Melanocyte of skin (primary cell): ENCODE results near the gene PID1. TPM values are rescaled to one million over a fixed set of nuclear protein-coding genes. Genes with fewer than 3 reads are reported as not detected.

Experiments
- small RNA-seq, 2 donors: library from RNA; depleted of rRNA; stranded (forward); fragments of <200 nt; gene quantifications; one replicate each; pipeline ENCODE3, GENCODE V24; 2012
- total RNA-seq, 2 donors: library from RNA; depleted of rRNA; stranded (reverse); fragments of >200 nt; gene quantifications; 2 replicates each; pipeline ENCODE4 v1.2.3, GENCODE V29; 2012

Gene PID1
- 1 to 10 TPM in 1 of 2 donors, under 1 TPM in 1; under 0.01 to 4.5 TPM for total RNA-seq

GRCh38 chr2:229270551-229271410 is at the start of gene PID1:
Gene PID1 (minus strand): TSS chr2:229271287. CDS start chr2:229271043, 244 bp downstream.

Small RNAs within 50 kb of the gene (small RNA-seq; reads per million reads assigned to genes)
- gene RN7SKP283, result 0 reads per million in 2 donors
